ENCODE results near the gene MEA1.

GRCh38 chr6:42969934-42970333 is 43.8 kb downstream of the MEA1 start:
- no peak for TF ChIP-seq CTCF (IDR thresholded peaks at IDR 0.05)
- TF ChIP-seq POLR2A (IDR thresholded peaks at IDR 0.05), result no peak

Data from adrenal gland (tissue), 5 donors.